GM21515 (cell line): Measurements from ENCODE around the gene VPS41.

Experiments
- ATAC-seq: cut with Tn5 transposase; IDR thresholded peaks from one replicate; pipeline ENCODE4 v1.9.1; 2021; ENCODE audit not compliant: unreplicated experiment

Gene VPS41

DNA sequence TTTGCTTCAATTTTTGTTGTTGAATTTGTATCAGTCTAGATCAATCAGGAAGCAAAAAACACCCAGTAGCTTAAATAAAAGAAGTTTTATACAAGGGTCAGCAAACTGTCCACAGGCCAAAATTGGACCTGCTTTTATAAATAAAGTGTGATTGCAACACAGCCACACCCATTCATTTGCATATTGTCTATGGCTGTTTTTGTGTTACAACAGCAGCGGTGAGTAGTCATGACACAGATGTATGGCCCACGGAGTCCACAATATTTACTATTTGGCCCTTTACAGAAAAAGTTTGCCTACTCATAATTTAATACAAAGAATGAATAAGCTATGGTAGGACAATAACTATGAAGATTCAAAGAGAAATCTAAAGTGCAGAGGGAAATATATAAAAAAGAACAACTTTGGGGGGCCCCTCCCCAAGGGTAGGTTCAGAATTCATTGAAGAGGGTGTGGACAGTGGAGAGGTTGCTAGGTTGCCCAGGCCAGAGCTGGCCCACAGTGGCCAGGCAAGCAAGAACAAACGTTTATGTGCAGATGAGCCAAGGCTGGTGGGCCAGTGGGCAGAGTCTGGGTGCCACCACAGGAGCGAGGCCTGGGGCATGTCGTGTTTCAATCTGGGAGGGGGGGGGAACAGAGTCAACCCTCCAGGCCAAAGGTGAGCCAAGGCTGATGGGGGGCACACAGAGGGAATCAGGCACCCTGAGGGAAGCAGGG lies 230.9 kb downstream of the VPS41 start:
- ATAC-seq = no peak

DNA sequence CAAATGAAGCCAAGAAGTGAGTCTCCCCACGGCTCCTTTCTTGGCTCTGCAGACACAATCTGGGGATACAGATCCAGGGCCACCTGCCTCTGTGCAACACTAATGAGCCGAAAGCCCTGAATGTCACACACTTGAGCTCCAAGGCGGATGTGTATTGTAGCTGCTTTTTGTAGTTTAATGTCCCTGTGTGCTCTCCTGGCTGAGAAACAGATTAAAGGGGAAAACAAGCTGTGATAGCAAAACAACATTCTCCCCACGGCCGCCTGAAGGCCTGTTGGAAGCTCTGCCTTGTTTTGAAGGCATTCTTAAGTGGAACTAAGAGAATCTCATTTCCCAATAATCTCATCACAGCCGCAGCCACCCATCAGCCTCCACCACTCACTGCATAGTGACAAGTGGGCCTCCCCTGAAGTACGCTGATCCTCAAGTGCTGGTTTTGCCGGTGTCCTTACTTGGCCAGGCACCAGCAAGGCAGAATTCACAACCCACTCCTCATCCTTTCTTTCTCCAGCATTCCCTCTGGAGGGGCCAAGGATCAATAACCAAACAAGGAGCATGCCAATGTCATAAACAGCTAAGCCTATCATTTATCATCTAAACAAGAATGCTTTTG lies 233.4 kb downstream of the VPS41 start:
- ATAC-seq = no peak

DNA sequence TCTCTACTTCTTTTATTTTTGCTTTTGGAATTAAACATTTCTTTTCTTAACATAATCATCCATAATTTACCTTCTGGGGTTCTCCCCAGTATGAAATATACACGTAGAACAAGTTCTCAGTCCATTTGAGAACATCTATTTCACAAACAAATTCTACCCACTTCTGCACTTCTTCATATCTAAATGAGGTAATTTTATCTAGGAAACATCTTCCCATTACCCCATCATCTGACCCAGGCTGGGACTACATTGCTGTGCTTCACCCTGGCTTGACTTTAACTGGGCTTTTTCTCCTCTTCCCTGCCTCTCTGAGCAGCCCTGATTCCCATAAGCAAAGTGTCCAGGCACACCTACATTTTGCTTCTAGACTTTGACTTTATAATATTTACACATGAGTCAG lies 234.5 kb downstream of the VPS41 start:
- no peak for ATAC-seq

DNA sequence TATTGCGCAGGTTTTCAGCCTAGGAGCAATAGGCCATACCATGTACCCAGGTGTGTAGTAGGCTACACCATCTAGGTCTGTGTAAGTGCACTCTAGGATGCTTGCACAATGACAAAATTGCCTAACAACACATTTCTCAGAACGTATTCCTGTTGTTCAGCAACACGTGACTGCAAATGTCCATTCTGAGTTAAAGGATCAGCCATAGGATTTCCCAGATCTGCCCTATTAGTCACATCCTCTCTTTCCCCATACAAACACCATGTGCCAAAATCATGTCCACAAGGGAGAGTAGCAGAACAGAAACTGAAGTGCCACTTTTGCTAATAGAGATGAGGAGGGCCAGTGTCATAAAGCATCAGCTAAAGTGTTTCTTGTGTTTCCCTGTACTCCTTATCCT lies 235.2 kb downstream of the VPS41 start:
- ATAC-seq = no peak
